ENCODE results near the gene BCAR1. TPM values are rescaled to one million over a fixed set of nuclear protein-coding genes. Genes with fewer than 3 reads are reported as not detected.

Gene BCAR1
- total RNA-seq, 4 donors from 2014 or later: 26.5 to 39.2 (median 30.9) TPM

DNA sequence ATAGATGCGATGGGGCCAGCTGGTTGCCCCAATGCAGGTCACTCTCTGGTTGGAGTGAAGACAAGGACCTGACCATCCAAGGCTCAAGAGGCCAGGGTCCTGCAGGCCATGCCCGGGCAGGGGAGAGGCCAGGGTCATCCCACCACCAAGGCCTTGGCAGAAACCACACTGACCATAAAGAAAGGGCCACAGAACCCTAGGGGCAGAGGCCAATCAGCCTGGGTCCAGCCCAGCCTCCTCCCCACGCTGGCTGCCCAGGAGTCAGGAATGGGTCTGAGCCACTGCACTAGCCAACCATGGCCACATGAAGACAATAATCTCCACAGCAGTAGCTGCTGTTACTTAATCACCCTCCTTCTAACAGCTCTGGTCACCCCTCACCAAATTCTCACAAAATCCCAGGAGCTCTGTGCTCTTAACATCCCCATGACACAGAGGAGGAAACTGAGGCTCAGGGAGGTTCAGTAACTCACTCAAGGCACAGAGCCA, 10.2 kb upstream of the BCAR1 start:
- Histone ChIP-seq H3K27me3 (peaks cover 7% of the 10 kb centered on the region), H3K4me1 (peaks cover 85% of the 10 kb centered on the region), H3K9me3 (no peaks in the 10 kb centered on the region), H3K27ac (no peak overlapping the region), H3K4me3 (no peak overlapping the region), H3K36me3 (no peaks in the 10 kb centered on the region)
- WGBS: 75% methylated on average over 2 of the region's 3 CpGs
- no peak for DNase-seq (ENCODE audit: low spot score in 2 of 2)
- TF ChIP-seq POLR2AphosphoS5 (IDR thresholded peaks at IDR 0.05) (no peak), EP300 (IDR thresholded peaks at IDR 0.05) (no peak), POLR2A (IDR thresholded peaks at IDR 0.05) (no peak)
- TF ChIP-seq, protein P1, sequence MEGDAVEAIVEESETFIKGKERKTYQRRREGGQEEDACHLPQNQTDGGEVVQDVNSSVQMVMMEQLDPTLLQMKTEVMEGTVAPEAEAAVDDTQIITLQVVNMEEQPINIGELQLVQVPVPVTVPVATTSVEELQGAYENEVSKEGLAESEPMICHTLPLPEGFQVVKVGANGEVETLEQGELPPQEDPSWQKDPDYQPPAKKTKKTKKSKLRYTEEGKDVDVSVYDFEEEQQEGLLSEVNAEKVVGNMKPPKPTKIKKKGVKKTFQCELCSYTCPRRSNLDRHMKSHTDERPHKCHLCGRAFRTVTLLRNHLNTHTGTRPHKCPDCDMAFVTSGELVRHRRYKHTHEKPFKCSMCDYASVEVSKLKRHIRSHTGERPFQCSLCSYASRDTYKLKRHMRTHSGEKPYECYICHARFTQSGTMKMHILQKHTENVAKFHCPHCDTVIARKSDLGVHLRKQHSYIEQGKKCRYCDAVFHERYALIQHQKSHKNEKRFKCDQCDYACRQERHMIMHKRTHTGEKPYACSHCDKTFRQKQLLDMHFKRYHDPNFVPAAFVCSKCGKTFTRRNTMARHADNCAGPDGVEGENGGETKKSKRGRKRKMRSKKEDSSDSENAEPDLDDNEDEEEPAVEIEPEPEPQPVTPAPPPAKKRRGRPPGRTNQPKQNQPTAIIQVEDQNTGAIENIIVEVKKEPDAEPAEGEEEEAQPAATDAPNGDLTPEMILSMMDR (IDR thresholded peaks at IDR 0.05): no peak

DNA sequence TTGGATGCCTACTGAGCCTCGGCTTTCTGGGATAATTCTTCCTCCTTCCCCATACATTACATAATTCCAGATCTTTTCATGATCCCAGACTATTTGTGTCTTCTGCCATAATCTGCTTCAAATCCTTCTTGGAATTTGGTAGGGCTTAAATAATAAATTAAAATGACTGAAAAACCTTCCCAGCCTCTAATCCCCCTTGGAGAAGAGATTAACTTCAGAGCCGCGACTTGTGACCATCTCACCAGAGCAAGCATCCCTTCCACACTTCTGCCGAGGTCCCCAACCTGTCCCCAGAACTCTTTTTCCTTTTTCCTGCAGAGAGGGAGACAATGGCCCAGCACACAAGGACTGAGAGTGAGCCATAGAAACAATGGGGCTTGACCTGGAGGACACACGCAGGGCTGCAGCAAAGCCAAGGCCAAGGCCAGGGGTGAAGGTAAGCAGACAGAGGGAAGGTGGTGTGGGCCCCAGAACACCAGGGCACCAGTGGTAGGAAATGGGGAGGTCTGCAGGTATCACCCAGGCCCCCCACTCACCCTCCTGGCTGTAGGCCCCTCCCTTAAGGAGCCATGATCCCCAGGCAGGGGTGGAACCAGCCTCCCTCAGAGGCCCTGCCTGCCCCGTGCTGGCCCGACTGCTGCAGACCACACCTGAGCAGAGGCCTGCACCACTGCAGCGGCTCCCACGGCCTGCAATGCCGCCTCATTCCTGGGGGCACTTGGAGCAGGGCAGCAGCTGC, 9.6 kb upstream of the BCAR1 start:
- peak in 1 of 2 donors; percentile 55 for DNase-seq (ENCODE audit: low spot score in 2 of 2)
- no peaks in the 10 kb centered on the region for H3K36me3 ChIP-seq
- H3K27me3 ChIP-seq: peaks cover 1% of the 10 kb centered on the region
- H3K4me3 ChIP-seq: no peak overlapping the region
- peaks cover 85% of the 10 kb centered on the region for H3K4me1 ChIP-seq
- H3K27ac ChIP-seq: no peak overlapping the region
- no peaks in the 10 kb centered on the region for H3K9me3 ChIP-seq
- 82% methylated on average over 9 of the region's 10 CpGs for WGBS
- TF ChIP-seq POLR2AphosphoS5 (IDR thresholded peaks at IDR 0.05) (no peak), POLR2A (IDR thresholded peaks at IDR 0.05) (no peak), EP300 (IDR thresholded peaks at IDR 0.05) (no peak)
- TF ChIP-seq, protein P1 (IDR thresholded peaks at IDR 0.05): no peak

DNA sequence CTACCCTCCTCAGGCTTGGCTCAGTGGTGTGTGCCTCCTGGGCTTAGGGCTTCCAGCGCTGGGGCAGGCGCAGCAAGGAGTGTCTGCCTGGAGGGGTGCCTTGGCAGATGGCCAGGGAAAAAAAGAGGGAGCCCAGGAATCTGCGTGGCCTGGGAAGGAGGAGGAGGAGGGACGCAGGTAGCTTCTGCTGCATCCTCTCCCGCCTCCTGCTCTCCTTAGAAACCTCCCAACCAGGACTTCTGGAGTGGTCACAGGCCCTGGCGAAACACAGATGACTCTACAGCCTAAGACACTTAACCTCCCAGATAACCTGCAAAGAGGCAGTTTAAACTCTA, 7.3 kb upstream of the BCAR1 start:
- 63% methylated on average over 6 of the region's 6 CpGs for WGBS
- Histone ChIP-seq H3K4me3 (no peak overlapping the region), H3K27ac (no peak overlapping the region), H3K9me3 (no peaks in the 10 kb centered on the region), H3K36me3 (no peaks in the 10 kb centered on the region), H3K27me3 (no peaks in the 10 kb centered on the region), H3K4me1 (peaks cover 85% of the 10 kb centered on the region)
- DNase-seq (ENCODE audit: low spot score in 2 of 2): peak; percentile 50 to 65
- TF ChIP-seq EP300 (IDR thresholded peaks at IDR 0.05) (no peak), POLR2A (IDR thresholded peaks at IDR 0.05) (no peak), POLR2AphosphoS5 (IDR thresholded peaks at IDR 0.05) (no peak)
- TF ChIP-seq, protein P1 (IDR thresholded peaks at IDR 0.05): no peak

DNA sequence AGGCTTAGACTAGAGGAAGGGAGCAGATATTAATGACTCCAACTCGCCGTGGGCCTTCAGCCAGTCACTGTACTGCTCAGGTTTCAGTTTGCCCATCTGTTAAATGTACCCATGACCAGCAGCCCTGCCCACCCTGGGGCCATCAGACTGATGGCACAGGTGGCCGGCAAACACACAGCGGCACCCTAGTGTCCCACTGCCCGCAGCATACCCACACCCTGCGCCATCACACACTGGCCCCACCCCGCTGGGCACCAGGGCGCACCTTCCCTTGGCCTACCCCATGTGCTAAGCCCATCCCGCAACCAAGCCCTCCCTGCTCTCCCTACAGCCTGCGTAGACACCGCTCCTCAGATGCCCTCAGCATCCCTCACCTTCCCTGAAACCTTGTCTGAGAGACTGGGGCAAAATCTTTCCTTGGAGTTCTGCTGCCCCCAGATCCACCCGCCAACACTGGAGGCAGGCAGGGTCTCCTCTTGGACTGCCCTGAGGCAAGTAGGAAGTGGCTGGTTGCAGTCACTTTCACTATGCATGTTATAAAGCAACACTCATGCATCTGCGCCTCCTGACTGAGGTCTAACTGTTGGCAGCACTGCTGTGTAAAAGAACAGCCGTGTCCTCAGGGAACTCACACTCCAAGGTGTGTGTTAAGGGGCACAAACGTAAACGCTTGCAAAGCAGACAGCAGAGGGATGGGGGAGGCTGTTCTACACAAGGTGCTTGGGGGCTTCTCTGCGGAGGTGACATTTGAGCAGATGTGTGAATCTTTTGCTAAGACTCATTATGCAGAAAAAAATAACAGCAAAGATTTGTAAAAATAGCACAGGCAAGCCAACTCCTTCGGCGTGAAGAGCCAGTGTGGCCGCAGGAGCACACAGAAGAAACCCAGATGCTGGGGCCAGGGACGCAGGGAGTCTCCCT, 6.7 kb upstream of the BCAR1 start:
- DNase-seq (ENCODE audit: low spot score in 2 of 2): peak in 1 of 2 donors; percentile 43
- no peak for TF ChIP-seq POLR2A (IDR thresholded peaks at IDR 0.05)
- TF ChIP-seq, protein P1 (IDR thresholded peaks at IDR 0.05): no peak
- no peak for TF ChIP-seq EP300 (IDR thresholded peaks at IDR 0.05)
- no peak for TF ChIP-seq POLR2AphosphoS5 (IDR thresholded peaks at IDR 0.05)
- Histone ChIP-seq H3K27ac (peak overlapping the region; percentile 63), H3K4me1 (peaks cover 85% of the 10 kb centered on the region), H3K4me3 (no peak overlapping the region), H3K27me3 (no peaks in the 10 kb centered on the region), H3K9me3 (no peaks in the 10 kb centered on the region), H3K36me3 (no peaks in the 10 kb centered on the region)
- 69% methylated on average over 19 of the region's 21 CpGs for WGBS

Measured in suprapubic skin (tissue), 4 donors.